Gastrocnemius medialis (tissue), 4 donors: ENCODE measurements around the gene MYH9.

Experiments
- CTCF ChIP-seq, 5 experiments: fragments of 450-650 bp in 3 of 5; fragments of 200-600 bp in 2 of 5; sonication (generic) in 2 of 5; IDR thresholded peaks in 4 of 5; conservative IDR thresholded peaks in 1 of 5; 1 replicate in 4 of 5; 2 replicates in 1 of 5; pipeline ENCODE4 v1.5.1; 2016 to 2019; ENCODE audit warnings: antibody characterized with exemption in 5 of 5, mild to moderate bottlenecking in 3 of 5, moderate library complexity in 3 of 5
- POLR2A ChIP-seq, 2 donors: fragments of 450-650 bp; IDR thresholded peaks; one replicate each; pipeline ENCODE4 v1.6.1; 2017; ENCODE audit warnings: antibody characterized with exemption in 2 of 2, mild to moderate bottlenecking in 2 of 2, moderate library complexity in 2 of 2

GRCh38 chr22:36302439-36303114 is 85.2 kb downstream of the MYH9 start:
- TF ChIP-seq CTCF (IDR thresholded peaks at IDR 0.05 in 4 of 5, conservative IDR thresholded peaks at IDR 0.05 in 1 of 5) (no peak), POLR2A (IDR thresholded peaks at IDR 0.05) (no peak)
